A673 (cell line): ENCODE measurements around the gene HOXB1. TPM values are rescaled to one million over a fixed set of nuclear protein-coding genes. Genes with fewer than 3 reads are reported as not detected.

ENCODE experiments used
- total RNA-seq: library from RNA; stranded (reverse); gene quantifications from 2 replicates; pipeline ENCODE4 v1.2.3, GENCODE V29; 2021

Gene HOXB1
- total RNA-seq, 1 experiment from 2014 or later, result not detected

Other genes with a start within 250 kb of the HOXB1 start
- gene SKAP1, start 100.8 kb downstream of the HOXB1 start, total RNA-seq, result not detected in 2 replicates
- 34.5 and 37.8 TPM in 2 replicates for gene HOXB2, start 14.1 kb upstream of the HOXB1 start, total RNA-seq
- 9.7 and 11.9 TPM in 2 replicates for gene HOXB4, start 47.3 kb upstream of the HOXB1 start, total RNA-seq
- gene HOXB3, start 59.2 kb upstream of the HOXB1 start, total RNA-seq, result 40.7 and 46.1 TPM in 2 replicates
- 5.9 and 6.4 TPM in 2 replicates for gene HOXB5, start 62.8 kb upstream of the HOXB1 start, total RNA-seq
- 19.8 and 27.6 TPM in 2 replicates for gene HOXB6, start 74.0 kb upstream of the HOXB1 start, total RNA-seq
- gene HOXB7, start 80.0 kb upstream of the HOXB1 start, total RNA-seq, result 32.2 and 37.9 TPM in 2 replicates
- gene HOXB8, start 84.3 kb upstream of the HOXB1 start, total RNA-seq, result 13.1 and 16.3 TPM in 2 replicates
- 8.2 and 14.6 TPM in 2 replicates for gene HOXB9, start 95.3 kb upstream of the HOXB1 start, total RNA-seq
- 78.3 and 129 TPM in 2 replicates for gene PRAC1, start 191.5 kb upstream of the HOXB1 start, total RNA-seq
- gene PRAC2, start 192.2 kb upstream of the HOXB1 start, total RNA-seq, result 25.5 and 47.8 TPM in 2 replicates
- gene HOXB13, start 197.7 kb upstream of the HOXB1 start, total RNA-seq, result 11.7 and 15.8 TPM in 2 replicates